Measurements from ENCODE around the gene GPR150.

GPR150 gene

GRCh38 chr5:95620030-95620869 lies at the start of gene GPR150:
Gene GPR150, plus strand, starts transcription at chr5:95620087. Its CDS starts 189 bp downstream, at chr5:95620276.
- Histone ChIP-seq H3K36me3 (ENCODE audit: control insufficient read depth, insufficient read depth, low read length, severe bottlenecking) (no peaks in the 10 kb centered on the region), H3K9ac (ENCODE audit: low read length) (peak within 1 kb of the TSS; percentile 82), H3K27me3 (replicated peaks; ENCODE audit: control insufficient read depth, insufficient read depth, low read length) (no peaks in the 10 kb centered on the region), H3K4me1 (ENCODE audit: control insufficient read depth, insufficient read depth, low read length) (peaks cover 24% of the 10 kb centered on the region), H3K4me3 (ENCODE audit: low read length) (peak within 1 kb of the TSS; percentile 81), H3K9me3 (ENCODE audit: control insufficient read depth, low read length) (no peaks in the 10 kb centered on the region)
- peak; percentile 67 for DNase-seq (ENCODE audit: low read depth)

GRCh38 chr5:95572016-95572415 lies 47.9 kb upstream of the GPR150 start:
- Histone ChIP-seq H3K4me3 (ENCODE audit: low read length) (no peak overlapping the region), H3K4me1 (ENCODE audit: control insufficient read depth, insufficient read depth, low read length) (no peaks in the 10 kb centered on the region), H3K9me3 (ENCODE audit: control insufficient read depth, low read length) (no peaks in the 10 kb centered on the region), H3K9ac (ENCODE audit: low read length) (no peak overlapping the region), H3K27me3 (replicated peaks; ENCODE audit: control insufficient read depth, insufficient read depth, low read length) (no peaks in the 10 kb centered on the region), H3K36me3 (ENCODE audit: control insufficient read depth, insufficient read depth, low read length, severe bottlenecking) (peaks cover 28% of the 10 kb centered on the region)
- DNase-seq (ENCODE audit: low read depth), result no peak

GRCh38 chr5:95581576-95581975 lies 38.3 kb upstream of the GPR150 start:
- DNase-seq (ENCODE audit: low read depth), result no peak
- no peaks in the 10 kb centered on the region for H3K9me3 ChIP-seq (ENCODE audit: control insufficient read depth, low read length)
- H3K27me3 ChIP-seq (replicated peaks; ENCODE audit: control insufficient read depth, insufficient read depth, low read length), result no peaks in the 10 kb centered on the region
- no peaks in the 10 kb centered on the region for H3K36me3 ChIP-seq (ENCODE audit: control insufficient read depth, insufficient read depth, low read length, severe bottlenecking)
- no peaks in the 10 kb centered on the region for H3K4me1 ChIP-seq (ENCODE audit: control insufficient read depth, insufficient read depth, low read length)
- no peak overlapping the region for H3K9ac ChIP-seq (ENCODE audit: low read length)
- no peak overlapping the region for H3K4me3 ChIP-seq (ENCODE audit: low read length)

GRCh38 chr5:95583992-95584391 lies 35.9 kb upstream of the GPR150 start:
- Histone ChIP-seq H3K4me1 (ENCODE audit: control insufficient read depth, insufficient read depth, low read length) (no peaks in the 10 kb centered on the region), H3K9ac (ENCODE audit: low read length) (no peak overlapping the region), H3K9me3 (ENCODE audit: control insufficient read depth, low read length) (no peaks in the 10 kb centered on the region), H3K4me3 (ENCODE audit: low read length) (no peak overlapping the region), H3K27me3 (replicated peaks; ENCODE audit: control insufficient read depth, insufficient read depth, low read length) (no peaks in the 10 kb centered on the region), H3K36me3 (ENCODE audit: control insufficient read depth, insufficient read depth, low read length, severe bottlenecking) (no peaks in the 10 kb centered on the region)
- no peak for DNase-seq (ENCODE audit: low read depth)

GRCh38 chr5:95590880-95591279 lies 29.0 kb upstream of the GPR150 start:
- Histone ChIP-seq H3K36me3 (ENCODE audit: control insufficient read depth, insufficient read depth, low read length, severe bottlenecking) (no peaks in the 10 kb centered on the region), H3K9ac (ENCODE audit: low read length) (peak overlapping the region; percentile 2), H3K27me3 (replicated peaks; ENCODE audit: control insufficient read depth, insufficient read depth, low read length) (no peaks in the 10 kb centered on the region), H3K9me3 (ENCODE audit: control insufficient read depth, low read length) (no peaks in the 10 kb centered on the region), H3K4me3 (ENCODE audit: low read length) (peak overlapping the region; percentile 52), H3K4me1 (ENCODE audit: control insufficient read depth, insufficient read depth, low read length) (peaks cover 22% of the 10 kb centered on the region)
- peak; percentile 4 for DNase-seq (ENCODE audit: low read depth)

- Histone ChIP-seq H3K27me3 (replicated peaks; ENCODE audit: control insufficient read depth, insufficient read depth, low read length) (no peaks in the 10 kb centered on the region), H3K4me1 (ENCODE audit: control insufficient read depth, insufficient read depth, low read length) (peaks cover 22% of the 10 kb centered on the region), H3K9ac (ENCODE audit: low read length) (peak overlapping the region; percentile 60), H3K36me3 (ENCODE audit: control insufficient read depth, insufficient read depth, low read length, severe bottlenecking) (no peaks in the 10 kb centered on the region), H3K9me3 (ENCODE audit: control insufficient read depth, low read length) (no peaks in the 10 kb centered on the region), H3K4me3 (ENCODE audit: low read length) (no peak overlapping the region)
- peak; percentile 68 for DNase-seq (ENCODE audit: low read depth)
These were observed 28.4 kb upstream of the GPR150 start for GRCh38 chr5:95591490-95591901.

- Histone ChIP-seq H3K4me3 (ENCODE audit: low read length) (no peak overlapping the region), H3K4me1 (ENCODE audit: control insufficient read depth, insufficient read depth, low read length) (peaks cover 20% of the 10 kb centered on the region), H3K27me3 (replicated peaks; ENCODE audit: control insufficient read depth, insufficient read depth, low read length) (no peaks in the 10 kb centered on the region), H3K9ac (ENCODE audit: low read length) (no peak overlapping the region), H3K36me3 (ENCODE audit: control insufficient read depth, insufficient read depth, low read length, severe bottlenecking) (no peaks in the 10 kb centered on the region), H3K9me3 (ENCODE audit: control insufficient read depth, low read length) (no peaks in the 10 kb centered on the region)
- no peak for DNase-seq (ENCODE audit: low read depth)
These were observed 24.5 kb upstream of the GPR150 start for GRCh38 chr5:95595289-95595931.

GRCh38 chr5:95599252-95599651 lies 20.6 kb upstream of the GPR150 start:
- Histone ChIP-seq H3K9ac (ENCODE audit: low read length) (no peak overlapping the region), H3K27me3 (replicated peaks; ENCODE audit: control insufficient read depth, insufficient read depth, low read length) (no peaks in the 10 kb centered on the region), H3K4me3 (ENCODE audit: low read length) (no peak overlapping the region), H3K4me1 (ENCODE audit: control insufficient read depth, insufficient read depth, low read length) (no peaks in the 10 kb centered on the region), H3K36me3 (ENCODE audit: control insufficient read depth, insufficient read depth, low read length, severe bottlenecking) (peaks cover 12% of the 10 kb centered on the region), H3K9me3 (ENCODE audit: control insufficient read depth, low read length) (no peaks in the 10 kb centered on the region)
- no peak for DNase-seq (ENCODE audit: low read depth)

GRCh38 chr5:95600557-95600956 lies 19.3 kb upstream of the GPR150 start:
- peak; percentile 39 for DNase-seq (ENCODE audit: low read depth)
- no peak overlapping the region for H3K4me3 ChIP-seq (ENCODE audit: low read length)

GRCh38 chr5:95605786-95606185 lies 14.1 kb upstream of the GPR150 start:
- no peak overlapping the region for H3K4me3 ChIP-seq (ENCODE audit: low read length)
- no peak for DNase-seq (ENCODE audit: low read depth)
- no peaks in the 10 kb centered on the region for H3K4me1 ChIP-seq (ENCODE audit: control insufficient read depth, insufficient read depth, low read length)
- peaks cover 14% of the 10 kb centered on the region for H3K36me3 ChIP-seq (ENCODE audit: control insufficient read depth, insufficient read depth, low read length, severe bottlenecking)
- H3K27me3 ChIP-seq (replicated peaks; ENCODE audit: control insufficient read depth, insufficient read depth, low read length), result no peaks in the 10 kb centered on the region
- H3K9ac ChIP-seq (ENCODE audit: low read length), result no peak overlapping the region
- H3K9me3 ChIP-seq (ENCODE audit: control insufficient read depth, low read length), result no peaks in the 10 kb centered on the region

More at GRCh38 chr5:95600557-95600956, 19.3 kb upstream of the GPR150 start:
- Histone ChIP-seq H3K9ac (ENCODE audit: low read length) (no peak overlapping the region), H3K9me3 (ENCODE audit: control insufficient read depth, low read length) (no peaks in the 10 kb centered on the region), H3K27me3 (replicated peaks; ENCODE audit: control insufficient read depth, insufficient read depth, low read length) (no peaks in the 10 kb centered on the region), H3K4me1 (ENCODE audit: control insufficient read depth, insufficient read depth, low read length) (no peaks in the 10 kb centered on the region), H3K36me3 (ENCODE audit: control insufficient read depth, insufficient read depth, low read length, severe bottlenecking) (peaks cover 14% of the 10 kb centered on the region)

- Histone ChIP-seq H3K9me3 (ENCODE audit: control insufficient read depth, low read length) (no peaks in the 10 kb centered on the region), H3K27me3 (replicated peaks; ENCODE audit: control insufficient read depth, insufficient read depth, low read length) (no peaks in the 10 kb centered on the region), H3K36me3 (ENCODE audit: control insufficient read depth, insufficient read depth, low read length, severe bottlenecking) (peaks cover 14% of the 10 kb centered on the region), H3K9ac (ENCODE audit: low read length) (no peak overlapping the region), H3K4me1 (ENCODE audit: control insufficient read depth, insufficient read depth, low read length) (no peaks in the 10 kb centered on the region), H3K4me3 (ENCODE audit: low read length) (no peak overlapping the region)
- DNase-seq (ENCODE audit: low read depth), result no peak
These were observed 13.5 kb upstream of the GPR150 start for GRCh38 chr5:95606419-95606818.

Measured in adipocyte (in vitro differentiated cells).